Right renal cortex interstitium (tissue), 3 donors: ENCODE data around the gene SHH. TPM values are rescaled to one million over a fixed set of nuclear protein-coding genes. Genes with fewer than 3 reads are reported as not detected.

Experiments used
- DNase-seq, 3 donors: peaks; one replicate each; pipeline ENCODE4 v3.0.0-alpha.2; 2013; ENCODE audit warnings: low read depth in 3 of 3, low spot score in 2 of 3
- polyA plus RNA-seq, 3 donors: library from polyadenylated mRNA; unstranded; fragments of 120-200 nt; gene quantifications; one replicate each; pipeline ENCODE4 v1.2.1, GENCODE V29; 2013; ENCODE audit not compliant: insufficient read length in 3 of 3

Gene SHH
- polyA plus RNA-seq, 3 donors = 1.3 to 3.1 (median 2.7) TPM

- no peak for DNase-seq
Observed at GRCh38 chr7:155770241-155770640, 42.0 kb downstream of the SHH start.

- DNase-seq = no peak
Observed at GRCh38 chr7:155769701-155770100, 42.6 kb downstream of the SHH start.

- DNase-seq = no peak
Observed at GRCh38 chr7:155766966-155767916, 45.0 kb downstream of the SHH start.

GRCh38 chr7:155766386-155766785 lies 45.9 kb downstream of the SHH start:
- DNase-seq = no peak

GRCh38 chr7:155765458-155765857 lies 46.8 kb downstream of the SHH start:
- no peak for DNase-seq

- DNase-seq = no peak
Observed at GRCh38 chr7:155764438-155764793, 47.8 kb downstream of the SHH start.

GRCh38 chr7:155763691-155764437 lies 48.4 kb downstream of the SHH start:
- no peak for DNase-seq

GRCh38 chr7:155763122-155763521 lies 49.1 kb downstream of the SHH start:
- DNase-seq = no peak

- DNase-seq = no peak
Observed at GRCh38 chr7:155762655-155763054, 49.6 kb downstream of the SHH start.

GRCh38 chr7:155762036-155762435 lies 50.2 kb downstream of the SHH start:
- no peak for DNase-seq

- DNase-seq = no peak
Observed at GRCh38 chr7:155761162-155761561, 51.1 kb downstream of the SHH start.

GRCh38 chr7:155759740-155760430 lies 52.4 kb downstream of the SHH start:
- DNase-seq = no peak

GRCh38 chr7:155758348-155758747 lies 53.9 kb downstream of the SHH start:
- no peak for DNase-seq

GRCh38 chr7:155756322-155756721 lies 55.9 kb downstream of the SHH start:
- DNase-seq = no peak

GRCh38 chr7:155755026-155755425 lies 57.2 kb downstream of the SHH start:
- no peak for DNase-seq

- DNase-seq = no peak
Observed at GRCh38 chr7:155754165-155754564, 58.1 kb downstream of the SHH start.

GRCh38 chr7:155753446-155753965 lies 58.8 kb downstream of the SHH start:
- DNase-seq = no peak

GRCh38 chr7:155752756-155753445 lies 59.4 kb downstream of the SHH start:
- DNase-seq = no peak

- DNase-seq = no peak
Observed at GRCh38 chr7:155751409-155751808, 60.9 kb downstream of the SHH start.
